Measurements from ENCODE around the gene CCDC141.

- TF ChIP-seq CTCF (IDR thresholded peaks at IDR 0.05) (no peak), POLR2A (IDR thresholded peaks at IDR 0.05) (no peak), POLR2AphosphoS5 (IDR thresholded peaks at IDR 0.05) (no peak), EP300 (IDR thresholded peaks at IDR 0.05) (no peak)
These were observed 95.9 kb downstream of the CCDC141 start for GRCh38 chr2:178954049-178954448.
